Measurements from ENCODE around the gene RSBN1. TPM values are rescaled to one million over a fixed set of nuclear protein-coding genes. Genes with fewer than 3 reads are reported as not detected.

RSBN1 gene
- total and polyA plus RNA-seq, 10 of the 15 experiments (the other 5 are each of a cell fraction or from before 2014, with no cell fraction given): 2.9 to 26.8 (median 11.5) TPM

DNA sequence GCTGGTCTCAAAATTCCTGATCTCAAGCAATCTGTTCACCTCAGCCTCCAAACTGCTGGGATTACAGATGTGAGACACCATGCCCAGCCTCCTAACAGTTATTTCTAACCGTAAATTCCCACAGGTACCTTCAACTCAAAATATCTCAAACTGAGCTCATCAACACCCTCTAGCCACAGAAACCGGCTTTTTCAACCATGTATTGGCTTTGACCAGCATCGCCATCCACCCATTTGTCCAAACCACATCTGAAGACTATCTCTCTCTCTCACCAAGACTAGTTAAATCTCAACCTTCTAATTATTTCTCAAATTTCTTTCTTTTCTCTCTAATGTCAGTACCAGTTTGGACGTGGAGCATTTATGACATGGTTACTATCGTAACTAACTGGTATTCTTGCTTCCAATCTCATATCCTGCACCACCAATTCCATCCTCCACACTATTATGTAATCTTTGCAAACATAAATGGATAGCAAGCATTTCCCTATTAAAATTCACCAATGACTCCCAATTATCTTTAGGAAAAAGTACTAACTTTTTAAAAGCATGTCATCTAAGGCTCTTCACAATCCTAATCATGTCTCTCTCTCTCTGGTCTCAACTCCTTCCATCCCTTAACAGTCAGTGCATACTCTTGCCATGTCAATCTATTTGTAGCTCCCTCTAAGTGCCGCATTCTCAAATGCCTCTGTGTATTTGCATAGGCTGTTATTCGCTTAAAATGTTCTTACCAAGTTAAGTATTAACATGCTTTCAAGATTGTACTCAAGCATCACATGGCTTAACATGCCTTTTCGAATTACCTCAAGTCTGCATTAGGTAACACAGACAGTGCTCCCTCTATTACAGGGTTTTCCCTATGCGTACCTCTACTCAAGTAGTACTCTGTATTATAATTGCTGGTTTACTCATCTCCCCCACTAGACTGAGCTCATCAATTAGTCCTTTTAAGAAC, 18.1 kb downstream of the RSBN1 start (continued):
- TF ChIP-seq SMC3 (IDR thresholded peaks at IDR 0.05; ENCODE audit: borderline replicate concordance, low read length): no peak
- no peak for TF ChIP-seq RAD21 (IDR thresholded peaks at IDR 0.05; ENCODE audit: insufficient read depth, low read depth, low read length)
- TF ChIP-seq ZNF622 (IDR thresholded peaks at IDR 0.05): no peak
- no peak for TF ChIP-seq POU2F2 (IDR thresholded peaks at IDR 0.05; ENCODE audit: borderline replicate concordance, low read depth, low read length)
- no peak for TF ChIP-seq KAT2A (conservative IDR thresholded peaks at IDR 0.05; ENCODE audit: control insufficient read depth, low read depth, low read length)
- no peak for TF ChIP-seq MEF2A (IDR thresholded peaks at IDR 0.05; ENCODE audit: insufficient read depth, low read depth, low read length)
- TF ChIP-seq NFYB (IDR thresholded peaks at IDR 0.05; ENCODE audit: insufficient read depth, low read depth, low read length): no peak
- TF ChIP-seq, protein P1, sequence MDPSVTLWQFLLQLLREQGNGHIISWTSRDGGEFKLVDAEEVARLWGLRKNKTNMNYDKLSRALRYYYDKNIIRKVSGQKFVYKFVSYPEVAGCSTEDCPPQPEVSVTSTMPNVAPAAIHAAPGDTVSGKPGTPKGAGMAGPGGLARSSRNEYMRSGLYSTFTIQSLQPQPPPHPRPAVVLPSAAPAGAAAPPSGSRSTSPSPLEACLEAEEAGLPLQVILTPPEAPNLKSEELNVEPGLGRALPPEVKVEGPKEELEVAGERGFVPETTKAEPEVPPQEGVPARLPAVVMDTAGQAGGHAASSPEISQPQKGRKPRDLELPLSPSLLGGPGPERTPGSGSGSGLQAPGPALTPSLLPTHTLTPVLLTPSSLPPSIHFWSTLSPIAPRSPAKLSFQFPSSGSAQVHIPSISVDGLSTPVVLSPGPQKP (IDR thresholded peaks at IDR 0.05; ENCODE audit: low read depth, low read length): no peak
- TF ChIP-seq ZBED1 (IDR thresholded peaks at IDR 0.05; ENCODE audit: borderline replicate concordance): no peak
- TF ChIP-seq CEBPB (IDR thresholded peaks at IDR 0.05; ENCODE audit: borderline replicate concordance in 1 of 2, low read depth in 2 of 2, low read length in 2 of 2): no peak
- TF ChIP-seq SPI1 (IDR thresholded peaks at IDR 0.05; ENCODE audit: borderline replicate concordance, insufficient read depth, low read depth, low read length): no peak
- no peak for TF ChIP-seq CBFB (IDR thresholded peaks at IDR 0.05; ENCODE audit: low read depth)

Measured in GM12878 (cell line).